Parathyroid adenoma (tissue), 2 donors: Measurements from ENCODE around the gene MELK.

Experiments
- H2AFZ ChIP-seq: fragments of 300-600 bp; sonication (generic); one replicate; pipeline ENCODE4 v1.7.0; 2017; ENCODE audit warnings: antibody characterized with exemption, mild to moderate bottlenecking
- H3K27ac ChIP-seq: fragments of 300-600 bp; sonication (generic); one replicate; pipeline ENCODE4 v1.7.0; 2017
- H3K27me3 ChIP-seq: fragments of 300-600 bp; sonication (generic); one replicate; pipeline ENCODE4 v1.7.0; 2017; ENCODE audit warnings: low read length; ENCODE audit not compliant: control insufficient read depth, insufficient read depth
- H3K36me3 ChIP-seq: fragments of 300-600 bp; sonication (generic); one replicate; pipeline ENCODE4 v1.7.0; 2017; ENCODE audit warnings: low read length; ENCODE audit not compliant: control insufficient read depth, insufficient read depth
- H3K4me1 ChIP-seq: fragments of 300-600 bp; sonication (generic); one replicate; pipeline ENCODE4 v1.7.0; 2017; ENCODE audit warnings: control low read depth
- H3K4me2 ChIP-seq: fragments of 300-600 bp; sonication (generic); one replicate; pipeline ENCODE4 v1.7.0; 2017; ENCODE audit warnings: low read length
- H3K4me3 ChIP-seq: fragments of 300-600 bp; sonication (generic); one replicate; pipeline ENCODE4 v1.7.0; 2017; ENCODE audit warnings: low read depth, low read length
- H3K79me2 ChIP-seq: fragments of 300-600 bp; sonication (generic); one replicate; pipeline ENCODE4 v1.7.0; 2017; ENCODE audit warnings: control low read depth
- H3K9ac ChIP-seq: fragments of 300-600 bp; sonication (generic); one replicate; pipeline ENCODE4 v1.7.0; 2017; ENCODE audit warnings: mild to moderate bottlenecking
- H3K9me3 ChIP-seq: fragments of 300-600 bp; sonication (generic); one replicate; pipeline ENCODE4 v1.7.0; 2017; ENCODE audit warnings: low read length; ENCODE audit not compliant: control insufficient read depth
- CTCF ChIP-seq: fragments of 300-600 bp; sonication (generic); IDR thresholded peaks from one replicate; pipeline ENCODE4 v1.7.0; 2017; ENCODE audit warnings: antibody characterized with exemption, mild to moderate bottlenecking
- donor health status: primary hyperparathyroidism.

The MELK gene

GRCh38 chr9:36592801-36593583 lies 20.3 kb downstream of the MELK start:
- Histone ChIP-seq H3K9ac (no peak overlapping the region), H3K4me2 (no peak overlapping the region), H3K4me1 (no peaks in the 10 kb centered on the region), H3K27ac (no peak overlapping the region), H3K36me3 (no peaks in the 10 kb centered on the region), H2AFZ (no peak overlapping the region), H3K9me3 (no peaks in the 10 kb centered on the region), H3K79me2 (no peaks in the 10 kb centered on the region), H3K4me3 (no peak overlapping the region), H3K27me3 (no peaks in the 10 kb centered on the region)
- TF ChIP-seq CTCF = no peak

DNA sequence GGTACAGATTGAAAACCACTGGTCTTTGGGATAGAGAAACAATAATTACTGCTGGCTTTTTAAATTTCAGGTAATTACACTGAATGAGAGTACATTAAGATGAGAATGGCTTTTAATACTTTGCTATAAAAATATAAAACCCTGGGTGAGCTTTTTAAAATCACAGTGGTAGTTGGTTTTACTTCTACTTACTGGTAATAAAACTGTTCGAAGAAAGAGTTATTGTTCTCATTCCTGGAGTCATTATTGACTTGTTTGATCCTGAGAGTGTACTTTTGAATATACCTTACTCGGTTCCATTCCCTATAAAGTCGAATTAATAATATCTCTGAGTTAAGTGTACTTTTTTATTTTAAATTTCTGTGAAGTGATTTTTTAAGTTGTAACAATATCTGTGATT lies 21.5 kb downstream of the MELK start:
- no peaks in the 10 kb centered on the region for H3K9me3 ChIP-seq
- no peak overlapping the region for H2AFZ ChIP-seq
- H3K27me3 ChIP-seq = no peaks in the 10 kb centered on the region
- no peak overlapping the region for H3K4me2 ChIP-seq
- no peaks in the 10 kb centered on the region for H3K79me2 ChIP-seq
- TF ChIP-seq CTCF = no peak
- H3K4me1 ChIP-seq = no peaks in the 10 kb centered on the region
- H3K9ac ChIP-seq = no peak overlapping the region
- H3K4me3 ChIP-seq = no peak overlapping the region
- no peaks in the 10 kb centered on the region for H3K36me3 ChIP-seq
- H3K27ac ChIP-seq = no peak overlapping the region

GRCh38 chr9:36597412-36598178 lies 24.9 kb downstream of the MELK start:
- no peaks in the 10 kb centered on the region for H3K9me3 ChIP-seq
- TF ChIP-seq CTCF = peak; percentile 17
- H2AFZ ChIP-seq = no peak overlapping the region
- no peaks in the 10 kb centered on the region for H3K4me1 ChIP-seq
- H3K27ac ChIP-seq = no peak overlapping the region
- no peaks in the 10 kb centered on the region for H3K27me3 ChIP-seq
- H3K36me3 ChIP-seq = no peaks in the 10 kb centered on the region
- H3K9ac ChIP-seq = no peak overlapping the region
- no peak overlapping the region for H3K4me3 ChIP-seq
- no peak overlapping the region for H3K4me2 ChIP-seq
- no peaks in the 10 kb centered on the region for H3K79me2 ChIP-seq

- H3K9ac ChIP-seq = no peak overlapping the region
- no peaks in the 10 kb centered on the region for H3K36me3 ChIP-seq
- H3K4me1 ChIP-seq = no peaks in the 10 kb centered on the region
- no peak overlapping the region for H3K4me2 ChIP-seq
- H3K79me2 ChIP-seq = no peaks in the 10 kb centered on the region
- no peak for TF ChIP-seq CTCF
- no peak overlapping the region for H3K27ac ChIP-seq
- no peak overlapping the region for H2AFZ ChIP-seq
- no peaks in the 10 kb centered on the region for H3K9me3 ChIP-seq
- H3K27me3 ChIP-seq = no peaks in the 10 kb centered on the region
- no peak overlapping the region for H3K4me3 ChIP-seq
Measured at GRCh38 chr9:36598273-36598672, 25.6 kb downstream of the MELK start.
